Nephron (organoid): ENCODE measurements around the gene IL3RA.
A peak's percentile ranks its signal among the peaks of the same experiment; 100 is the strongest.
"Not testable (repeated sequence)": the region's sequence is repeated elsewhere in the genome, so short reads cannot be mapped to it uniquely, and the experiment has no call there.

Source experiments
- H3K27ac Mint-ChIP-seq, 3 experiments: 2 replicates each; pipeline ENCODE4 v1.8.0; 2020; ENCODE audit warnings: mixed read lengths in 3 of 3, mild to moderate bottlenecking in 2 of 3, moderate library complexity in 1 of 3
- H3K27me3 Mint-ChIP-seq: 2 replicates; pipeline ENCODE4 v1.8.0; 2021; ENCODE audit warnings: low read depth, mild to moderate bottlenecking, moderate library complexity, mixed read lengths
- H3K36me3 Mint-ChIP-seq: 2 replicates; pipeline ENCODE4 v1.8.0; 2020; ENCODE audit warnings: low read depth, mixed read lengths
- H3K4me1 Mint-ChIP-seq: 2 replicates; pipeline ENCODE4 v1.8.0; 2020; ENCODE audit warnings: mixed read lengths
- H3K4me3 Mint-ChIP-seq, 3 experiments: 2 replicates each; pipeline ENCODE4 v1.8.0; 2020; ENCODE audit warnings: mild to moderate bottlenecking in 3 of 3, mixed read lengths in 3 of 3, moderate library complexity in 2 of 3
- H3K9me3 Mint-ChIP-seq: 2 replicates; pipeline ENCODE4 v1.8.0; 2020; ENCODE audit warnings: mixed read lengths
- TF ChIP-seq, protein P1 (sequence below), 3 experiments: fragments of 200-600 bp; sonication (generic); IDR thresholded peaks; one replicate each; pipeline ENCODE4 v1.5.0; 2021; ENCODE audit warnings: antibody characterized with exemption in 3 of 3; ENCODE audit not compliant: unreplicated experiment in 3 of 3

The IL3RA gene

DNA sequence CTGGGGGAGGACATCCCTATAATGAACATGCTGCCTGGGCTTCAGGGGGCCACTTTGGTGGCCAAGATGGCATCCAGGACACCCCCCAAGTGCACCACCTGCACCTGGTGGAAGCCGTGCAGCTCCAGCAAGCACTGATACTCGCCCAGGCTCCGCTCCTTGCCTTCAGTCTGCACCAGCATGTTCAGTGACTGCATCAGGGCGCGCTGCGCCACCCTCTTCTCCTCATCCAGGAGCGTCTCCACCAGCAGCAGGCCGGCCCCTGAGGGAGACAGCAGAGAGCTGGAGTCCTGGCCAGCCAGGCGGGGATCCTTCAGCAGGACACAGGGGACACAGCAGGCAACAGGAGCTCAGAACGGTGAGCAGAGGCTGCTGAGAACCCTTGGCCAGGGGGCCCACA, 66.6 kb downstream of the IL3RA start:
- TF ChIP-seq, protein P1, sequence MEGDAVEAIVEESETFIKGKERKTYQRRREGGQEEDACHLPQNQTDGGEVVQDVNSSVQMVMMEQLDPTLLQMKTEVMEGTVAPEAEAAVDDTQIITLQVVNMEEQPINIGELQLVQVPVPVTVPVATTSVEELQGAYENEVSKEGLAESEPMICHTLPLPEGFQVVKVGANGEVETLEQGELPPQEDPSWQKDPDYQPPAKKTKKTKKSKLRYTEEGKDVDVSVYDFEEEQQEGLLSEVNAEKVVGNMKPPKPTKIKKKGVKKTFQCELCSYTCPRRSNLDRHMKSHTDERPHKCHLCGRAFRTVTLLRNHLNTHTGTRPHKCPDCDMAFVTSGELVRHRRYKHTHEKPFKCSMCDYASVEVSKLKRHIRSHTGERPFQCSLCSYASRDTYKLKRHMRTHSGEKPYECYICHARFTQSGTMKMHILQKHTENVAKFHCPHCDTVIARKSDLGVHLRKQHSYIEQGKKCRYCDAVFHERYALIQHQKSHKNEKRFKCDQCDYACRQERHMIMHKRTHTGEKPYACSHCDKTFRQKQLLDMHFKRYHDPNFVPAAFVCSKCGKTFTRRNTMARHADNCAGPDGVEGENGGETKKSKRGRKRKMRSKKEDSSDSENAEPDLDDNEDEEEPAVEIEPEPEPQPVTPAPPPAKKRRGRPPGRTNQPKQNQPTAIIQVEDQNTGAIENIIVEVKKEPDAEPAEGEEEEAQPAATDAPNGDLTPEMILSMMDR (IDR thresholded peaks at IDR 0.05; ENCODE audit: unreplicated experiment in 3 of 3): no peak
- H3K27me3 Mint-ChIP-seq: no peaks in the 10 kb centered on the region
- no peaks in the 10 kb centered on the region for H3K36me3 Mint-ChIP-seq
- no peak overlapping the region for H3K27ac Mint-ChIP-seq
- no peak overlapping the region for H3K4me3 Mint-ChIP-seq
- no peaks in the 10 kb centered on the region for H3K9me3 Mint-ChIP-seq
- H3K4me1 Mint-ChIP-seq: no peaks in the 10 kb centered on the region

DNA sequence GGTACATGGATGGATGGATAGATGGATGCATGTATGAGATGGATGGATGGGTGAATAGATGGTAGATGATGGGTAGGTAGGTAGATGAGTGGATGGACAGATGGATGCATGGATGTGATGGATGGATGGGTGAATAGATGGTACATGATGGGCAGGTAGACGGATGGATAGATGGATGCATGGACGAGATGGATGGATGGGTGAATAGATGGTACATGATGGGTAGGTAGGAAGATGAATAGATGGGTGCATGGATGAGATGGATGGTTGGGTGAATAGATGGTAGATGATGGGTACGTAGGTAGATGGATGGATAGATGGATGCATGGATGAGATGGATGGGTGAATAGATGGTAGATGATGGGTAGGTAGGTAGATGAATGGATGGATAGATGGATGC, 67.3 kb downstream of the IL3RA start:
- not testable (repeated sequence) for H3K4me1 Mint-ChIP-seq, H3K4me3 Mint-ChIP-seq, H3K27me3 Mint-ChIP-seq, H3K9me3 Mint-ChIP-seq, H3K36me3 Mint-ChIP-seq, H3K27ac Mint-ChIP-seq

DNA sequence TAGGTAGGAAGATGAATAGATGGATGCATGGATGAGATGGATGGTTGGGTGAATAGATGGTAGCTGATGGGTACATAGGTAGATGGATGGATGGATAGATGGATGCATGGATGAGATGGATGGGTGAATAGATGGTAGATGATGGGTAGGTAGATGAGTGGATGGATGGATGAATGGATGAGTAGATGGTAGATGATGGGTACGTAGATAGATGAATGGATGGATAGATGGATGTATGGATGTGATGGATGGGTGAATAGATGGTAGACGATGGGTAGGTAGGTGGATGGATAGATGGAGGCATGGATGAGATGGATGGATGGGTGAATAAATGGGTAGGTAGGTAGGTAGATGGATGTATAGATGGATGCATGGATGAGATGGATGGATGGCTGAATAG, 69.2 kb downstream of the IL3RA start:
- H3K27me3 Mint-ChIP-seq, H3K36me3 Mint-ChIP-seq: not testable (repeated sequence)

DNA sequence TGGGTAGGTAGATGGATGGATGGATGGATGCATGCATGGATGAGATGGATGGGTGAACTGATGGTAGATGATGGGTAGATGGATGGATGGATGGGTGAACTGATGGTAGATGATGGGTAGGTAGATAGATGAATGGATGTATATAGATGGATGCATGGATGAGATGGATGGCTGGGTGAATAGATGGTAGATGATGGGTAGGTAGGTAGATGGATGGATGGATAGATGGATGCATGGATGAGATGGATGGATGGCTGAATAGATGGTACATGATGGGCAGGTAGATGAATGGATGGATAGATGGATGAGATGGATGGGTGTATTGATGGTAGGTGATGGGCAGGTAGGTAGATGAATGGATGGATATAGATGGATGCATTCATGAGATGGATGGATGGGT, 70.5 kb downstream of the IL3RA start:
- TF ChIP-seq, protein P1 (IDR thresholded peaks at IDR 0.05; ENCODE audit: unreplicated experiment in 3 of 3): no peak
- no peaks in the 10 kb centered on the region for H3K27me3 Mint-ChIP-seq
- no peak overlapping the region for H3K4me3 Mint-ChIP-seq
- H3K9me3 Mint-ChIP-seq: no peaks in the 10 kb centered on the region
- no peaks in the 10 kb centered on the region for H3K4me1 Mint-ChIP-seq
- H3K27ac Mint-ChIP-seq: no peak overlapping the region
- H3K36me3 Mint-ChIP-seq: peaks cover 8% of the 10 kb centered on the region

More for the DNA sequence above, 69.2 kb downstream of the IL3RA start:
- H3K27ac Mint-ChIP-seq, H3K4me3 Mint-ChIP-seq, H3K9me3 Mint-ChIP-seq, H3K4me1 Mint-ChIP-seq: not testable (repeated sequence)

DNA sequence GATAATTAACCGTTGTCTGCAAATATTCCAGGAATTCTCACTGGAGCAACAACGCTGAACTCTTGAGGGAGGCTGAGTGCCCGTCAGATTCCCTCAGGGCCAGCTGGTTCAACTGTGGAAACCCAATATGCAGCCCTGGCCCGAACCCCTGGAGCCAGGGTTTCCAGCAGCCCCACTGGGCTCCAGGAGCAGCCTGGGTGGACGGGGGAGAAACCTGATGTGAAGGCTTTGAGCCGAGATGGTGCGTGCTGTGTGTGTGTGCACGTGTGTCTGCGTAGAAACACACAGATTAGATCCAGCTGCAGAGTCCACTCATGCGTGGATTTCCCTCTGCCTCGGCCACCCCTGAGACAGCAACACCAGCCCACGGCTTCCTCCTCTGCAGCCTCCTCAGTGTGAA, 74.7 kb downstream of the IL3RA start:
- TF ChIP-seq, protein P1 (IDR thresholded peaks at IDR 0.05; ENCODE audit: unreplicated experiment in 3 of 3): no peak
- Mint-ChIP-seq H3K9me3 (no peaks in the 10 kb centered on the region), H3K4me3 (no peak overlapping the region), H3K36me3 (peaks cover 30% of the 10 kb centered on the region), H3K4me1 (no peaks in the 10 kb centered on the region), H3K27ac (peak overlapping the region in 1 of 3 experiments; percentile 81), H3K27me3 (no peaks in the 10 kb centered on the region)

DNA sequence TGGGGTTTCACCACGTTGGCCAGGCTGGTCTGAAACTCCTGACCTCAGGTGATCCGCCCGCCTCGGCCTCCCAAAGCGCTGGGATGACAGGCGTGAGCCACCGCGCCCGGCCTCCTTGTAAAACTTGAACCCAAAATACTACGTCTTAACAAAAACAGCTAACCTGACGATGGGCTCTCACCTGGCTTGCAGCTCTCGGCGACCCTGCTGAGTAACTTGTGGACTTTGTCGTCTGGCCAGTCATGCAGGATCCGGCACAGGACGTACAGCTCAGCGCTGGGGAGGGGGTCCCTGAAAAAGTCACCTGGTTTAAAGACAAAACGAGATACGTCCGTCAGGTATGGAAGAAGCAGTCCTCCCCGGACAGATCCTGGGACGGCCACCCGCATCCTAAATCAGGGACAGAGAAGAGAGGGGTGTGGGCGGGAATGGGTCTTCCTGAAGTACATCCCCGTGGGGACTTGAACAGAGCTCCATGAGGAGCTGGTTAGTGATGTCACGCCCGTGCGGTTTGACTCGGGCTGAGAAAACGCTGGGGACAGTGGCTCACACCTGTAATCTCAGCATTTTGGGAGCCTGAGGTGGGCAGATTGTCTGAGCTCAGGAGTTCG, 76.1 kb downstream of the IL3RA start:
- Mint-ChIP-seq H3K27ac (no peak overlapping the region), H3K4me1 (no peaks in the 10 kb centered on the region), H3K27me3 (no peaks in the 10 kb centered on the region), H3K9me3 (no peaks in the 10 kb centered on the region), H3K36me3 (peaks cover 30% of the 10 kb centered on the region), H3K4me3 (no peak overlapping the region)
- TF ChIP-seq, protein P1 (IDR thresholded peaks at IDR 0.05; ENCODE audit: unreplicated experiment in 3 of 3): no peak

DNA sequence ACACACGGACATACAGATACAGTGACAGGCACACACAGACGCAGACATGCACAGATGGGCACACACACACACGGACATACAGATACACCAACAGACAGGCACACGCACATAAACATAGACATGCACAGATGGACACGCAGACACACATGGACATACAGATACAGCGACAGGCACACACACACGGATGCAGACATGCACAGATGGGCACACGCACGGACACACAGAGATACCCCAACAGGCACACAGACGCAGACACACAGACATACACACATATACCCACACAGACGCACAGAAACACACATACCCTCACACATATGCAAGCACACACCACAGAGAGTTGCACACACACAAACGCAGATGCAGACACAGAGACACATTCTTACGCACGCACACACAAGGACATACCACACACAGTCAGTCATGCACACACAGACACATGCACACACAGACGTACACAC, 79.8 kb downstream of the IL3RA start:
- TF ChIP-seq, protein P1 (IDR thresholded peaks at IDR 0.05; ENCODE audit: unreplicated experiment in 3 of 3): no peak
- no peak overlapping the region for H3K4me3 Mint-ChIP-seq
- peaks cover 9% of the 10 kb centered on the region for H3K9me3 Mint-ChIP-seq
- no peak overlapping the region for H3K27ac Mint-ChIP-seq
- H3K36me3 Mint-ChIP-seq: peaks cover 41% of the 10 kb centered on the region
- no peaks in the 10 kb centered on the region for H3K4me1 Mint-ChIP-seq
- no peaks in the 10 kb centered on the region for H3K27me3 Mint-ChIP-seq
